HCT116 (cell line): ENCODE data around the gene IL11. TPM values are rescaled to one million over a fixed set of nuclear protein-coding genes. Genes with fewer than 3 reads are reported as not detected.
"Not testable (repeated sequence)": the region's sequence is repeated elsewhere in the genome, so short reads cannot be mapped to it uniquely, and the experiment has no call there.

ENCODE experiments used
- ATAC-seq: fragments of 200-7000 bp; cut with Tn5 transposase; 2 replicates; pipeline ENCODE4 v1.9.1; 2020; ENCODE audit warnings: mild to moderate bottlenecking, moderate library complexity
- BruUV-seq: library from RNA; stranded (reverse); fragments of 400-500 nt; replicated peaks from 2 replicates; lab custom pipeline; 2021; lab: Mats Ljungman, UMichigan
- CTCF ChIA-PET: fragments of 300-600 bp; sonication (Branson Sonifier 250); formaldehyde crosslinking; loops from one replicate; lab custom pipeline; 2021; ENCODE audit warnings: antibody characterized with exemption; lab: Charles Lee
- POLR2A ChIA-PET: fragments of 300-600, 350-600 bp; sonication (Branson Sonifier 250); formaldehyde crosslinking; loops from one replicate; lab custom pipeline; 2021; ENCODE audit warnings: antibody characterized with exemption; lab: Charles Lee
- RAD21 ChIA-PET, 2 experiments: fragments of 300-600 bp; sonication (Branson Sonifier 250); formaldehyde crosslinking; loops; one replicate each; lab custom pipeline; 2023; ENCODE audit warnings: low total read pairs in 2 of 2; ENCODE audit not compliant: uncharacterized antibody in 2 of 2, unreplicated experiment in 2 of 2, low non-redundant PET in 1 of 2; lab: Charles Lee
- DNase-seq: peaks from one replicate; pipeline ENCODE4 v3.0.0-alpha.2; 2010; ENCODE audit warnings: low read depth, low spot score
- H2AFZ ChIP-seq: fragments of 200-600 bp; shearing (Covaris generic), sonication (generic); 2 replicates; pipeline ENCODE4 v1.6.1; 2017; ENCODE audit warnings: low read depth, mixed run types, mixed read lengths, antibody characterized with exemption, low read length; ENCODE audit not compliant: poor library complexity, severe bottlenecking
- H3K27ac ChIP-seq: 2 replicates; pipeline ENCODE4 v1.5.1; 2012; ENCODE audit warnings: low read depth, low read length
- H3K27me3 ChIP-seq: fragments of 200-600 bp; sonication (generic); 2 replicates; pipeline ENCODE4 v1.6.1; 2016; ENCODE audit warnings: mixed run types, low read length, mixed read lengths; ENCODE audit not compliant: insufficient read depth
- H3K36me3 ChIP-seq, 2 experiments: fragments of 200-500 bp in 1 of 2; fragments of 200-600 bp in 1 of 2; sonication (Bioruptor generic) in 1 of 2; sonication (generic) in 1 of 2; 2 replicates each; pipeline versions ENCODE4 v1.5.1 to v1.6.1; 2014 to 2016; ENCODE audit warnings: low read length in 2 of 2, inconsistent platforms in 1 of 2, mixed read lengths in 1 of 2, mixed run types in 1 of 2; ENCODE audit not compliant: insufficient read depth in 2 of 2, control insufficient read depth in 1 of 2
- H3K4me1 ChIP-seq, 2 experiments: fragments of 200-600 bp in 1 of 2; sonication (generic) in 1 of 2; 2 replicates each; pipeline versions ENCODE4 v1.5.1 to v1.6.1; 2012 to 2017; ENCODE audit warnings: low read length in 2 of 2, inconsistent platforms in 1 of 2, mild to moderate bottlenecking in 1 of 2, mixed read lengths in 1 of 2, mixed run types in 1 of 2, moderate library complexity in 1 of 2; ENCODE audit not compliant: insufficient read depth in 2 of 2, control insufficient read depth in 1 of 2
- H3K4me2 ChIP-seq: fragments of 200-600 bp; sonication (generic); 2 replicates; pipeline ENCODE4 v1.6.1; 2017; ENCODE audit warnings: mixed run types, low read length, mixed read lengths
- H3K4me3 ChIP-seq, 2 experiments: fragments of 200-600 bp in 1 of 2; sonication (generic) in 1 of 2; replicated peaks in 1 of 2; 2 replicates each; pipeline ENCODE4 v1.5.1; 2011 to 2016; ENCODE audit warnings: low read length in 2 of 2, control low read depth in 1 of 2, low read depth in 1 of 2, mild to moderate bottlenecking in 1 of 2, mixed read lengths in 1 of 2, mixed run types in 1 of 2
- H3K79me2 ChIP-seq: fragments of 200-600 bp; sonication (generic); 2 replicates; pipeline ENCODE4 v1.6.1; 2017; ENCODE audit warnings: mild to moderate bottlenecking, mixed run types, low read length, moderate library complexity, mixed read lengths; ENCODE audit not compliant: insufficient read depth
- H3K9ac ChIP-seq: fragments of 200-600 bp; sonication (generic); 2 replicates; pipeline ENCODE4 v1.6.1; 2016; ENCODE audit warnings: low read length, mixed read lengths
- H3K9me2 ChIP-seq: fragments of 200-600 bp; sonication (generic), shearing (Covaris generic); 2 replicates; pipeline ENCODE4 v1.6.1; 2017; ENCODE audit warnings: mixed run types, mild to moderate bottlenecking, moderate library complexity; ENCODE audit not compliant: insufficient read depth
- H3K9me3 ChIP-seq, 2 experiments: fragments of 200-500 bp in 1 of 2; fragments of 200-600 bp in 1 of 2; sonication (Bioruptor generic) in 1 of 2; sonication (generic) in 1 of 2; 2 replicates each; pipeline ENCODE4 v1.6.1; 2014 to 2017; ENCODE audit warnings: low read length in 2 of 2, mixed read lengths in 2 of 2, inconsistent platforms in 1 of 2, low read depth in 1 of 2, mild to moderate bottlenecking in 1 of 2, mixed run types in 1 of 2, moderate library complexity in 1 of 2; ENCODE audit not compliant: control insufficient read depth in 1 of 2, insufficient read depth in 1 of 2
- H4K20me1 ChIP-seq: fragments of 200-600 bp; sonication (generic), shearing (Covaris generic); 2 replicates; pipeline ENCODE4 v1.6.1; 2017; ENCODE audit warnings: mixed run types, mild to moderate bottlenecking, moderate library complexity; ENCODE audit not compliant: insufficient read depth
- ATF3 ChIP-seq: IDR thresholded peaks from 2 replicates; pipeline ENCODE4 v1.6.1; 2012
- CBX3 ChIP-seq: IDR thresholded peaks from 2 replicates; pipeline ENCODE4 v1.6.1; 2012; ENCODE audit warnings: low read depth
- CEBPB ChIP-seq: IDR thresholded peaks from 2 replicates; pipeline ENCODE4 v1.6.1; 2012; ENCODE audit warnings: low read depth
- ELF1 ChIP-seq: IDR thresholded peaks from 2 replicates; pipeline ENCODE4 v1.6.1; 2012; ENCODE audit warnings: low read depth, borderline replicate concordance
- EZH2 ChIP-seq: fragments of 200-600 bp; sonication (generic); IDR thresholded peaks from 2 replicates; pipeline ENCODE4 v1.6.1; 2017; ENCODE audit warnings: antibody characterized with exemption, mixed run types
- EZH2phosphoT487 ChIP-seq: fragments of 200-600 bp; IDR thresholded peaks from 2 replicates; pipeline ENCODE4 v1.6.1; 2018; ENCODE audit warnings: antibody characterized with exemption, borderline replicate concordance
- FOSL1 ChIP-seq: IDR thresholded peaks from 2 replicates; pipeline ENCODE4 v1.6.1; 2012; ENCODE audit warnings: low read depth
- JUND ChIP-seq: IDR thresholded peaks from 2 replicates; pipeline ENCODE4 v1.6.1; 2012
- POLR2A ChIP-seq: IDR thresholded peaks from 2 replicates; pipeline ENCODE4 v1.7.0; 2011; ENCODE audit warnings: borderline replicate concordance; ENCODE audit not compliant: insufficient read depth, insufficient read length; ENCODE audit errors: extremely low read depth
- POLR2AphosphoS5 ChIP-seq: IDR thresholded peaks from 2 replicates; pipeline ENCODE4 v1.6.1; 2011; ENCODE audit warnings: mild to moderate bottlenecking, low read depth, low read length, moderate library complexity
- RAD21 ChIP-seq: IDR thresholded peaks from 2 replicates; pipeline ENCODE4 v1.6.1; 2012; ENCODE audit warnings: low read depth, mild to moderate bottlenecking
- SIN3A ChIP-seq: IDR thresholded peaks from 2 replicates; pipeline ENCODE4 v1.6.1; 2012; ENCODE audit warnings: low read depth
- YY1 ChIP-seq: IDR thresholded peaks from 2 replicates; pipeline ENCODE4 v1.6.1; 2011; ENCODE audit warnings: low read length, low read depth, moderate library complexity, mild to moderate bottlenecking; ENCODE audit not compliant: insufficient replicate concordance; ENCODE audit errors: extremely low read depth
- ZBTB33 ChIP-seq: IDR thresholded peaks from 2 replicates; pipeline ENCODE4 v1.6.1; 2011; ENCODE audit warnings: mild to moderate bottlenecking, low read length, moderate library complexity; ENCODE audit not compliant: insufficient replicate concordance; ENCODE audit errors: extremely low read depth
- ZFX ChIP-seq: fragments of 450-650 bp; IDR thresholded peaks from 2 replicates; pipeline ENCODE4 v1.6.1; 2017
- ZNF274 ChIP-seq: fragments of 200-500 bp; sonication (Bioruptor generic); IDR thresholded peaks from 2 replicates; pipeline ENCODE4 v1.6.1; 2014; ENCODE audit warnings: mild to moderate bottlenecking, low read depth, low read length, inconsistent platforms
- intact Hi-C: fragments of 100-400 bp; cut with micrococcal nuclease; formaldehyde crosslinking; loops from 2 replicates; pipeline ENCODE4 v1.10.0; 2022
- total RNA-seq: library from RNA; stranded (reverse); gene quantifications from one replicate; pipeline ENCODE4 v1.2.1, GENCODE V29; 2021; ENCODE audit not compliant: unreplicated experiment

IL11 gene
- total RNA-seq, 1 experiment from 2014 or later = 2.8 TPM

GRCh38 chr19:55407800-55408532 is 37.7 kb upstream of the IL11 start (continued):
- TF ChIP-seq CEBPB (no peak), FOSL1 (no peak), EZH2 (no peak), ZNF274 (no peak), ATF3 (no peak), RAD21 (no peak), ELF1 (no peak; the same call in 1 of the 2 replicates), CBX3 (peak; percentile 74), ZBTB33 (no peak), JUND (no peak), EZH2phosphoT487 (no peak)

- peak; percentile 98 for TF ChIP-seq POLR2AphosphoS5
- TF ChIP-seq ZFX = peak; percentile 91; the same call in 1 of the 2 replicates
- TF ChIP-seq SIN3A = peak; percentile 90; the same call in 1 of the 2 replicates
- peak; percentile 97 for TF ChIP-seq POLR2A
- peak; percentile 64 for TF ChIP-seq YY1
- H3K4me3 ChIP-seq = peak within 1 kb of the TSS; percentile 81 to 93
- H3K27ac ChIP-seq = peak within 1 kb of the TSS; percentile 95
- H3K9me2 ChIP-seq, H3K9me3 ChIP-seq, intact Hi-C loops, RAD21 ChIA-PET, BruUV-seq, DNase-seq, H3K27me3 ChIP-seq: not testable (repeated sequence)
- ChIA-PET CTCF (interaction anchor here (2.0 kb wide), 1 partner anchor 261 kb away, joined by 6 read pairs; no protein-coding TSS in a partner anchor), POLR2A (interaction anchor here (0.6 to 1.8 kb wide), 23 partner anchors 8 to 327 kb away, joined by 3 to 17 read pairs (median 5); partner anchors contain the start of genes HSPBP1, ISOC2, PPP6R1 and TMEM238)
- peaks cover 49% of the 10 kb centered on the region for H3K79me2 ChIP-seq
- H4K20me1 ChIP-seq = peaks cover 16% of the 10 kb centered on the region; the same call in 1 of the 2 replicates
- H3K4me2 ChIP-seq = peak within 1 kb of the TSS; percentile 83
- peak within 1 kb of the TSS; percentile 67 for H2AFZ ChIP-seq
- H3K4me1 ChIP-seq = peaks cover 12 to 27% of the 10 kb centered on the region in 2 experiments
- ATAC-seq = peak; percentile 78
- peak within 1 kb of the TSS; percentile 99 for H3K9ac ChIP-seq
- H3K36me3 ChIP-seq = peaks cover 28 to 39% of the 10 kb centered on the region in 2 experiments
Observed at GRCh38 chr19:55407550-55407799, 37.2 kb upstream of the IL11 start, which contains the start of gene UBE2S. UBE2S (minus strand) TSS chr19:55407788; CDS start chr19:55407589, 199 bp downstream.
